HG03175 (cell line): Measurements from ENCODE around the gene C12orf42.

Experiments used
- ATAC-seq: cut with Tn5 transposase; IDR thresholded peaks from one replicate; pipeline ENCODE4 v1.9.1; 2021; ENCODE audit warnings: mild to moderate bottlenecking, moderate library complexity; ENCODE audit not compliant: unreplicated experiment

C12orf42 gene

DNA sequence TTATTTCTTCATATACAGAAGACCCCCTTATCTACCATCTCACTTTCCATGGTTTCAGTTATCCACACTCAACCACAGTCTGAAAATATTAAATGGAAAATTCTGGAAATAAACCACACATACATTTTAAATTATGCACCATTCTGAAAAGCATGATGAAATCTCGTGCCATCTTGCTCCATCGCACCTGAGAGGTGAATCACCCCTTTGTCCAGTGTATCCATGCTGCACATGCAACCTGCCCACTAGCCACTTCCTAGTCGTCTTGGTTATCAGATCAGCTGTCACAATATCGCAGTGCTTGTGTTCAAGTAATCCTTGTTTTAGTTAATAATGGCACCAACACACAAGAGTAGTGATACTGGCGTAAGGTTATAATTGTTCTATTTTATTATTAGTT lies 145.7 kb downstream of the C12orf42 start:
- ATAC-seq, result no peak

DNA sequence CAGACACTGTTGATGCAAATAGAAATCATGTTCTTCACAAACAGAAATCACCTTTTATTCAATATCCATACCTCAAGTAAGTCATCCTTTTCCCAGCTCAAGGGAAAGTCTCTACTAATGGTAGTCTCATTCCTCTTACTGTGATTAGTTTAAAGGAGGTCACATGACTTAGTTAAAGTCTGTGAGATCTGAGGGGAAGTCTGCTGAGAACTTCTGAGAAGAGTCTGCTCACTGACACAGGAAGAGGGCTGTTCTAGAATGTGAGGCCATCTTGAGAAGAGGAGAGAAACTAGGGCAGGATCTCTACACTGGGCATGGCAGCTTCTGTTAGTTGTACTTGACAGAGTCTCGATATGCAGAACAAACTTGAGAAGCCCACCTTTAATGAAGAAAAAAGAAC lies 146.8 kb downstream of the C12orf42 start:
- no peak for ATAC-seq

DNA sequence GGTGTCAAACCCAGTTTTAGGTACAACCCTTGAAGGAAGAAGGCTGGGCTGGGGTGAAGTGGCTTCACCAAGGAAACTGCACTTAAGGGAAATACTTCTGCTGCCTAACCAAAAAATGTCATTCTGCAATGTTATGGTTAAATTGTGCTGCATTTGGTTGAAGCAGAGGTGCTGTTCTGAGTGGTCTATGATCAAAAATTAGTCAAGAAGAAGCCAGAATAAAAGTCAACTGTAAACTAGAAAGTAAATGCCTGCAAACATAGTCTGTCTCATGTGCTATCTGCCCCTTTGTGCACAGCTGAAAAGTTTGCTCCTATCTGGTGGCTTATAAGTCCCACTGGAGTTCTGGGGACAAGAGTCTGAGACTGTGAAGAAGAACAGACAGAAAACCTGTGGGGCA lies 158.8 kb downstream of the C12orf42 start:
- ATAC-seq, result no peak

DNA sequence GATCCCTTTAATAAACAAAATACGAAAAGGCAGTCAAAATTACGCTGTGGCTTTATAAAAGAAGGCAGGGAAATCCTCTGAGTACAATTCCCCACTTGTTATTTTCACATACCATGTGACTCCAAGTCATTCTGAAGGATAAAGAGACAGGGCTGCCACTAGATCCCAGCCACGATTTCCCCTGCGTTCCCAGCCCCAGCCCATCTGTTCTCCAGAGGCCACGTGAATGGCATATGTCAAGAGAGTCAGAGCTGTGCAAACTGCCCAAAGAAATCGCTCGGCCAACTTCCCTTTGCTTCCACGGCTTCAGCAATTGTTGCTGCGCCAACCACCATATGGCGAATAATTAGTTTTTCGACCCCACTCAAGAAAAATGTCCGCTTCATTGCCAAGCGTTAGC lies 161.3 kb downstream of the C12orf42 start:
- ATAC-seq, result no peak

DNA sequence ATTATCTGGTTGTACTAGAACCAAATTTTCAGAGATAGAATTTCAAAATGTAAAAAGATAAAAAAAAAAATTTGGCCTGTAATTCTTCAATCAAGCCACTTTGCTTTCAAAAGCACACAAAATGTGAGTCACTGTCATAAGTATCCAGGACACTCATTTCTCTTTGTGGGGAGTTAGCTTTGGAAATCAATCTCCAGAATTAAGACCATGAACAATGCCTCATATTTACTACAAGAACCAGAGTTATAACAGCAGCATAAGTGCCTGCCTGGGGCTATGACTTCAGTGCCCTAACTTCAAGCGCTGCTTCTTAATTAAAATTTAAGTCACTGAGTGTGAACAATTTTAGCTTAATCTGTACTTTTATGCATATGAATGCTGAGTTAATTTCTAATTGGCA lies 162.1 kb downstream of the C12orf42 start:
- no peak for ATAC-seq

DNA sequence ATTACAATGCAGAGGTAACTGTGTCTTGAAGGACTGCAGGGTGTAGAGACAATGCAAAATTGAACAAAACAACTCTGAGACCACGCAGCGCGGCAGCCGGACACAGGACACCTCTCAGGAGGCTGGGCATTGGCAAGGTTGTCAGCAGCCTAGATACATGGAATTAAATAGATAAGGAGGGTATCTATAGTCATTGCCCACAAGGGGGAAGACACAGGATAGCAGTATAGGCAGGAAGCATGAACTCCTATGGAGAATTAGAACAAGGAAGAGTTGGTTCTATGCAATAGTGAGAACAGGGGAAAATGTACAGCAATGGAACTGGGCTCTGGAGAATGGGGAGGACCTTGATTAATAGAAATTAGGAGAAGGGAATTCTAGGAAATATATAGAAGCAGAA lies 164.1 kb downstream of the C12orf42 start:
- ATAC-seq, result no peak

DNA sequence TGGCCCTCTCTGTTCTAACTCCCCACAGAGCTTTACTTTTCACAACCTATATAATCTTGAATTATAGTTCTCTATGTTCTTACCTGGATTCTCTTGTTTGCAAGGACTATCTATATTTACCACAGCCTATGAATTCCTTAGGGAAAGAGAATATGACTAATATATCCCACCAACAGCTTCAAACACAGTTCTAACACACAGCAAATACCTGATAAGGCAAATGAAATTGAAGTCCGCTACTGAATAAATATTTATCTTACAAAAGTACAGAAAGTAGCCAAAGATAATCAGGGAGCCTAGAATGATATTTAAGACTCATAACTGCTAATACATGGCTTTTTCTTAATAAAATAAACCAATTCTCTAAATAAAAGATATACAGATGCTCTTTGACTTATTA lies 165.1 kb downstream of the C12orf42 start:
- ATAC-seq, result no peak

DNA sequence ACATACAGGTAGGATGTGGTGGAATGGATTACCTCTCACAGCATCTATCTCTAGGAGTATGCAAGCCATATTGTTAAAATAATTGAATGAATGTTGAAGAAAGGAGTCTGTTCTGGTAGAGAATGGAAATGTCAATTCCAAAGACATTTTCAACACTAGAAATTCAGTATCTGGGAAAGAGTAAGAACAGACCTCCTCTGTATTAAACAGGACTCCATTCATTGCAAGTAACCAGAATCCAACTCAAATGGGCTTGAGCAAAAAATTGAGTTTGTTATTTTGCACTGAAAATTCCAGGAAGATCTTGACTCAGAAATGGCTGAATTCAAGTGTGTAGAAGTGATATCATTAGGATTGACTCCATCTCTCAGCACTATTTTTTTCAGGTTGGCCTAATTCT lies 168.1 kb downstream of the C12orf42 start:
- ATAC-seq, result no peak

DNA sequence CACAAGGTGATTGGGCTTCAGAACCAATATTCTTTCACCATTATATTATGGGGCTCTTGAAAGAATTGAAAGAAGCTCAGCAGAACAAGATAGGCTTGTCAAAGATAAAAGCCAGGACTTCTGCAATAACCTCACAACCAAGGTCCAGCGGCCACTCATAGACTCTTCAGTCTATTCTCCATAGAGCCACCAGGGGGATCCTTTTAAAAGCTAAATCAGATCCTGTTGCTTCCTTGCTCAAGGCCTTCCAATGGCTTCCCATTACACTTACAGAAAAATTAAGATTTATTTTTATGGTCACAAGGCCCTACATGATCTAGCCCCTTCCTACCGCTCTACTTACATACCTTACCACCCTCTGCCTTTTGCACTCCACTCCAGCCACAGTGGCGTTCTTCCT lies 169.6 kb downstream of the C12orf42 start:
- no peak for ATAC-seq

DNA sequence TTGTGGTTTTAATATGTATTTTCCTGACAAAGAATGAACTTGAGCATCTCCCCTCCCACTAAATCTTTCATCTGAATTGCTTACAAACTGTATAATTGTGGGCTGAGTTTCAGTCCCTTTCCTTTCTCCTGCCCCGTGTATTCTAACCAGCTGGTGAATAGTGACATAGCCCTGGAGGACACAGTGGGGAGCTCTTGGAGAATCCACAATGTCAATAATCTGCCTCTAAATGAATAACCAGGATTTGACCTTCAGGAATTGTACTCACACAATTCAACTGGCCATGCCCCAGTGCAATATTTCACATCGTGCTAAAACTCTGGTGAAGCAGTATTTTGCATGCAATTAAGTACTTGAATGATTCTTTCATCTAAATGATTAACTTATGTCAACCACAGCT lies 177.2 kb downstream of the C12orf42 start:
- no peak for ATAC-seq

DNA sequence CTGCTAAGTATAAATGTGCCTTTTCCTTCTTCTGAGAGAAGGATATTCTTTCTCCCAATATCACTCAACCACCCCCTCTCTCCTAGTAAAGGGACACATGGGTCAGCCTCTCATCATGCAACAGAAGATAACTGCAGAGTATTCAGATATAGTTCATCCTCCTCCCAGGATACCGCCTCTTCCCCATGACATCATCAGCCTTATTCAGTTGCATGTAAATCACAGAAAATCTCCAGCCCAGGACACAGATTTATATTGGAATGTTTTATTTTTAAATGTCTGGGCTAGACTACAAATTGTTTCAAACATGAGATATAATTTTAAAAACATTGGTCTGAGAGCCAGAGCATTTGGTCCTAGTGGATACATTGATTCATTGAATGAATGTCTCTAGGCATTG lies 178.5 kb downstream of the C12orf42 start:
- no peak for ATAC-seq

DNA sequence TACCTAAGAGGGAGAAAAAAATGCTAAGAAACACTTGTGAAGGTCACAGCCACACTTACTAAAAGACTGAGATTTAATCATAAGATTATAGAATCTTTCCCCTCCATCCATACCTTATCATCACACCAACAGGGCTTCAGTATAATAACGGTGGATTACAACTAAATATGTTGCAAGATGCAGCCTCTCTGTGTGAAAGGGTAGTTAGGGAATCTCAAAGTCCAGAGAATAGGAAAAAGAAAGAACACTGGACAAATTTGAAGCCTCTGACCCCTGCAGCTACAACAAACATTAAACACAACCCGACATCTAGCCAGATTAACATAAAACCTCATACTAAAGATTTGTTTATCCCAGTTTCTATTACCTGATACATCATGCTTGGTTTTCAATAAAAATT lies 181.0 kb downstream of the C12orf42 start:
- no peak for ATAC-seq

DNA sequence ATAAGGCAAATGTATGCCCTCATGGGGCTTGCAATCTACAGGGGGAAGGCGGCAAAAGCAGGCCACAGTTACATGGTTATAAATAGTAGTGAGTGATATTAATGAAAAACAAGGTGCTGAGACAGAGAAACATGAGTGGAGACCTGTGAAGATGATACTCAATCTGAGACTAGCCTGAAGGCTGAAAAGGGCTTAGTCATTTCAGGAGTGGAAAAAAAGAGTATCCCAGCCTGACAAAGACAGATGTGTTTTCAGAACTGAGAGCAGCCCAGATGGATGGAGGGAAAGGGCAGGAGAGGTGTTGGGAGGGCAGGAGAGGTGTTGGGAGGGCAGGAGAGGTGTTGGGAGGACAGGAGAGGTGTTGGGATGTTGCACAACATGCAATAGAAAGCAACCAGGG lies 181.9 kb downstream of the C12orf42 start:
- ATAC-seq, result no peak

DNA sequence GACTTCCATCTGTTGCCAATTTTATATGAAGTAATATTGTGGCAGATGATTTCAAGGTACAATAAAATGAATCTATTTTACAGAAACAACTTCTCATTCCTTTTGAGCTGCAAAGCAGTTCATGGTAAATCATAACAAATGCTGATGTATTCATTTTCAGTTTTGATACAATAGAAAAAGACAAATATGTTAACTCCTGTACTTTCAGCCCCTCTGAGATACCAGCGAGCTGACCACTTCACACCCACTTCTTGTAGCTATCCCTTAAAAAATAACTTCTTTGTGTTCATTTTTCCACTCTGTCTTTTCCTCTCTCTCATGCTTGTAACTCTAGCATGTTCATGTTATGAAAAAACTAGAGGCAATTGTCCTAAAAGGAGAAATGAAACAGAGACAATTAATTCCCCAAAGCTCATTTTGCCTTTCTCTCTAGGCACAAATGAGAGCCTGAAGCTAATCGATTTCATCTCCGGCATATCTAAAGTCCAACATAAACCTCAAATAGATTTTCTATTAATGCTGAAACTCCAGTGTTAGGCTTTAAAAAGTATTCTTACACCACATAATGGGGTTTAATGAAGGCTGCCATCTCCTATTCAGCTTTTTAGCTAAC lies 182.9 kb downstream of the C12orf42 start:
- ATAC-seq, result no peak

DNA sequence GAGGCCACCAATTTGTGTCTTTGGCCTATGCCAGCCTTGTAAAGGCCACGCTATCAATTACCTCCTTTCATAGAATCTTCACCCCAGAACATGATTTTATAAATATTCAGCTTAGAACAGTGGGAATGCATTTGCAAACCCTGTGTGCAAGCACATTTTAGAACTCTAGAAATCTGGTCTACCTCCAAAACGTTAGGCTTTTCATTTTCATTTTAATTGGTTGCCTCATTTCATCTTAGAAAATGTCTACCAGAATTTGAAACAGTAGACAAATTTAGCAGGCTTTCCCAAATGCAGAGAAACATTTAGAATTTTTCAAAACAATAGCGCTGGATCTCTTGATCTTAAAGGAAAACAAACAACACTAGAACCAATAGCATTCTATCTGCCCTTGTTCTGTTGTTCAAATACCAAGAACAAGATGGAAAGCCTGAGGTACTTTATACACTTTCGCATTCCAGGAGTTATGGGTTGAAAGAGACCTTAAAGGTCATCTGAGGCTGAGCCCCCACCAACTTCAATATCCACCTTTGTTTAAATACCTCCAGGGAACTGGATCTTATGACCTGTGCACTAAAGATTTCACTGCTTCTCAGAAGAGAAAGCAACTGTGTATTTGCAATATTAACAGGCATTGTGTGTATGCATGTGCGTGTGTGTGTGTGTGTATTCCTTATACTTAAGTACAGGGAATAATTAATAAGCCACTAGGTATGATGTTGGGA lies 185.1 kb downstream of the C12orf42 start:
- no peak for ATAC-seq

DNA sequence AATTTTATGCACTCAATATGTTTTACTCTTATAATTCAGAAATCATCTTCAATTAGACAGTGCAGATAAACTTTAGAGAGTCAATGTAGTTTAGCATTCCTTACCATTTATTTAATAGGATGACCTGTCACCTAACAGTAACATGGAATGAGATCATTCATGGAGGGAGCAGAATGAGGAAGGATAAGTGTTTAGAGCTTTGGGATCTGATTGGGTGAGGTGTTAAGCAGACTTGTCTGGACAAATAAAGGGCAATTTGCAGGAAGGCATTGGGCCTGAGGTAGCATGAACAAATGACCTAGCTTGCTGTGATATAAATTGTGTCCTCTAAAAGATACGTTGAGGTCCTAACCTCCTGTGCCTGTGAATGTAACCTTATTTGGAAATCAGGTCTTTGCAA lies 187.4 kb downstream of the C12orf42 start:
- ATAC-seq, result no peak

DNA sequence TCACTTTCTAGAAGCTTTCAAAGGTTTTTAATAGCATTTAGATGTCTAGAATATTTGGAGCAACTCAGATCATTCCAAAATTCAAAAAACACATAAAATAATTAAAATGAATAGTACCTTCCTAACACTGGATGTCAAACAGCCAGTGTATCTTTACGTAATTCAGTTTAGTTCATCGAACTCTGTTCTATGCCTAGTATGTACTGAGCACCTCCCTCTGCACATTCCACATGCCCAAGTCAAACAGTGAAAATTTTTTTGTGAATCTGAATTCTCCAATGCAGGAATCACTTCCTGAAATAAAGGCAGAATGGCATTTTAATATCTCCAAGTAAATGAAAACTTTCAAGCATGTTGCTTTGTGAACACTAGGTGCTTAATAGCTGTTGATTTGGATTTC lies 192.3 kb downstream of the C12orf42 start:
- ATAC-seq, result no peak

DNA sequence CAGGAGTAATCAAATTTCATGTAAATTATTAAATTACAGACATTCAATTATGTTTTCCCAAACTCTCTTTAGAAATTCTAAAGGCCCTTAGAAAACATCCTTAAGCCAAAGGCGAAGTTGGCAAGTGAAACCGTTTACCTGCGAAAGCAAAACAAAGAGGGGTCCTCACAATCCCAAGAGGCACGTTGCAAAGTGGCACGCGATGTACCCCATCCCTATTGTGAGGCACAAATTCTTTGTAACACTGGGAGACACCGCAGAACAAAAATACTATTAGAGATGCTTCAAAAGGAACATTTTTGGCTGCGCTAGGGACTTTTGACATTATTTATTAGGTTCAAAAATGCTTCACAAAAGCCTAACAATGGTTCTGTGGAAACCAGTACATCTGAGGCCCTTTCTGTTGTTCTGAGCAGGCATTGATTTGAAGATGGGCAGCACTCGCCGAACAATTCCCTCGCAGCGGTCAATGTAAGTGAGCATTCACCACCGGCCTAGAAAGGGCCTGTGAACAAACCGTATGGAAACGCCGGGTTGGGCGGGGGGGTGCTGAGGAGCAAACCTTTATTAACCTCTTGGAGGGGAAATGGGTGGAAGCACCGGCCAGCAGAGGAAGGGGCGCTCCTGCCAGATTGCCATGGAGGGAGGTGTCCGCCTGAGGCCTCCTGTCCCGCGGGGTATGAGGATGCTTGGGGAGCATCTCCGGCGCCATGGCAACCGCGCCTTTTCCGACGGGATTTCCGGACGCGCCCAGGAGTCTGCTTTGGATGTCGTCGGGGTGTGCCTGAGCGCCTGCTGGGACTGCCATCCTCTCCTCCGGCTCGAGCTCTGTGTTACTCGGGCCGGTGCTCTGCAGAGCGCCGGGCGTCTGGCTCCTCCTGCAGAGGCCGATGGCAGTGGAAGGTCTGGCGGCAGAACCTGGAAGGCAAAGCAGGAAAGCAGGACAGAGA lies 193.9 kb downstream of the C12orf42 start:
- no peak for ATAC-seq

DNA sequence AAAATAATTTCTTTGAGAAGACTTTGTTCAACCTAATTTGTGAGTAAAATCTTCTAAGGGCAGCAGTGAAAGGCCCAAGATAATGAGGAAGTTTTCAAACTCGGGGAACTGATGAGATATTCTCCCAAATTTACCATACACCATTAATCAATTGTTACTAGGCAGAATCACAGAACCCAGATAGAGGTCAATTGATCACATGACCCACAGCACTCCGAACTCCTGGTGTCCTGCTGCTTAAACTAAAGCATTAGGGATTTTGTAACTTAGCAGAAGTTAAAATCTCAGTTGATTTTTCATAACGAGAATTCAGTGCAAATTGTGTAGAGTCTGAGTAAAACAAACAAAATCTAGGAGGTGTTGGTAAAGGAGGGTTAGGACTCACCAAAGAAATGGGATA lies 207.8 kb downstream of the C12orf42 start:
- no peak for ATAC-seq

DNA sequence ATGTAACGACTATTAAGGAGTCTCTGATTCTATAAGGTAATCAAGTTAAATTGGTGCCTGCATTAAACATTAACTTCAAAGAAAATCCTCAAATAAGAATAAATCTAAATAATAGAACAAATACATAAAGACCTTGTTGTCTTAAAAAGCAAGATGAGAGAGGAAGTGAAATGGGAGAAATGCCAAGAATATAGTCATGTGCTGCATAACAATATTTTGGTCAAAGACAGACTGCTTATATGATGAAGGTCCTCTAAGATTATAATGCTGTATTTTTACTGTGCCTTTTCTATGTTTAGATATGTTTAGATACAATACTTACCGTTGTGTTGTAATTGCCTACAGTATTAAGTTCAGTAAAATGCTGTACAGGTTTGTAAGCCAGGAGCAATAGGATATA lies 213.6 kb downstream of the C12orf42 start:
- ATAC-seq, result no peak

DNA sequence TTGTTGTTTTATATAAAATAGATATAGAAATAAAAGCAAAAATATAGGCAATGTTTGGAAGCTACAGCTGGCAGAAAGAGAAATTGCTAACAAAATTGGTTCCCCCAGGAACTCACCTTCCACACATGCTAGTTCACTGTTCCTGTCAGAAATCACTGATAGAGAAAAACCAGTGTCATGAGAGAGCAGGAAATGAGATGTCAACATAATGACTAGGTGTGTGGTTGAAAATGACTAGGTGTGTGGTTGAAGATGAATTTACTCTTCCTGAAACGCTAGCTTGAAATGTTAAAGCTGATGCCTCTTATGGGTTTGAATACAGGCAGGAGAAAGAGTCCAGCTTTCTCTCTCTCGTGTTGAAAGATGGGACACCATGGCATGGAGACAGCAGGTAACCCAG lies 216.3 kb downstream of the C12orf42 start:
- ATAC-seq, result peak; percentile 96

DNA sequence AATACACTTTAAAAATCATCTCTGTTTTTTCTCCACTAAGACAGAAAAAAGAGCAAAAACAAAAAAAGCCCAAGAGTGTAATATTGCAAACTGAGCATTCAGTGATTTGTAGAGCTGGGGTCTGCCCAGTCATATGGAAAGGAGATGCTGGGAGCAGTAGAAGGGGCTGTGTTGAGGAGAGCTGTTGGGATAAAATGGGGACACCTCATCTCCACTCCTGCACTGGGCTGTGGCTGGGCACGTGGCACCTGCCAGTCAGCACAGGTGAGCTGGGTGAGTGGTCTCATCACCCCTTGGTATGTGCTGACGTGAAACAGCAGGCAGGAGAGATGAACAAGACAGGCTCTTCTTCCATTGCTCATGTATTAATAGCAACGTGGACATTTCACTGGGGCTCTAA lies 217.4 kb downstream of the C12orf42 start:
- ATAC-seq, result no peak
